Immature natural killer cell (primary cell): ENCODE measurements around the gene ZNF567. TPM values are rescaled to one million over a fixed set of nuclear protein-coding genes. Genes with fewer than 3 reads are reported as not detected.
A peak's percentile ranks its signal among the peaks of the same experiment; 100 is the strongest.
"Not testable (repeated sequence)": the region's sequence is repeated elsewhere in the genome, so short reads cannot be mapped to it uniquely, and the experiment has no call there.

Experiments used
- DNase-seq, 3 donors: peaks; one replicate each; pipeline ENCODE4 v3.0.0; 2022; ENCODE audit warnings: mixed read lengths in 1 of 3
- H3K27ac Mint-ChIP-seq, 6 donors: one replicate each; pipeline ENCODE4 v1.8.0; 2020; ENCODE audit warnings: mixed read lengths in 6 of 6, mild to moderate bottlenecking in 5 of 6, inconsistent platforms in 4 of 6, moderate library complexity in 3 of 6
- H3K27me3 Mint-ChIP-seq, 3 donors: one replicate each; pipeline ENCODE4 v1.8.0; 2020 to 2021; ENCODE audit warnings: low read depth in 3 of 3, mild to moderate bottlenecking in 3 of 3, mixed read lengths in 3 of 3, moderate library complexity in 3 of 3, inconsistent platforms in 1 of 3
- H3K36me3 Mint-ChIP-seq, 3 donors: one replicate each; pipeline ENCODE4 v1.8.0; 2020; ENCODE audit warnings: mixed read lengths in 3 of 3, inconsistent platforms in 2 of 3, mild to moderate bottlenecking in 2 of 3
- H3K4me1 Mint-ChIP-seq, 2 donors: one replicate each; pipeline ENCODE4 v1.8.0; 2020; ENCODE audit warnings: inconsistent platforms in 2 of 2, mild to moderate bottlenecking in 2 of 2, mixed read lengths in 2 of 2, moderate library complexity in 1 of 2
- H3K4me3 Mint-ChIP-seq, 5 donors: one replicate each; pipeline ENCODE4 v1.8.0; 2020; ENCODE audit warnings: mild to moderate bottlenecking in 5 of 5, mixed read lengths in 5 of 5, inconsistent platforms in 3 of 5, moderate library complexity in 3 of 5
- H3K9me3 Mint-ChIP-seq, 6 donors: one replicate each; pipeline ENCODE4 v1.8.0; 2020; ENCODE audit warnings: mild to moderate bottlenecking in 6 of 6, mixed read lengths in 6 of 6, inconsistent platforms in 4 of 6, moderate library complexity in 3 of 6
- polyA plus RNA-seq, 3 donors: library from polyadenylated mRNA; unstranded; fragments of 300-500 nt; fragmentation: Illumina TruSeq; gene quantifications; one replicate each; pipeline ENCODE4 v1.2.3, GENCODE V29; 2021

ZNF567 gene
- polyA plus RNA-seq, 3 donors from 2014 or later = 4.6 to 7.9 (median 4.8) TPM

- Mint-ChIP-seq H3K9me3 (peaks cover 35 to 91% (median 85%) of the 10 kb centered on the region in 6 donors), H3K27ac (no peak overlapping the region), H3K27me3 (peaks cover 0 to 2% (median 0%) of the 10 kb centered on the region in 3 donors), H3K4me1 (peaks cover 1 to 20% of the 10 kb centered on the region in 2 donors), H3K36me3 (peaks cover 57 to 88% (median 79%) of the 10 kb centered on the region in 3 donors), H3K4me3 (no peak overlapping the region)
- DNase-seq = no peak
Measured at GRCh38 chr19:36707134-36707533, 19.7 kb downstream of the ZNF567 start.

GRCh38 chr19:36709423-36709822, 22.0 kb downstream of the ZNF567 start:
- Mint-ChIP-seq H3K36me3 (peaks cover 72 to 97% (median 93%) of the 10 kb centered on the region in 3 donors), H3K4me3 (no peak overlapping the region), H3K27me3 (no peaks in the 10 kb centered on the region), H3K9me3 (peaks cover 40 to 99% (median 93%) of the 10 kb centered on the region in 6 donors), H3K4me1 (peaks cover 0 to 20% of the 10 kb centered on the region in 2 donors), H3K27ac (no peak overlapping the region)
- DNase-seq = no peak

GRCh38 chr19:36719687-36720556, 32.5 kb downstream of the ZNF567 start:
- Mint-ChIP-seq H3K36me3 (peaks cover 53 to 69% (median 64%) of the 10 kb centered on the region in 3 donors), H3K4me1 (no peaks in the 10 kb centered on the region), H3K27ac (no peak overlapping the region), H3K9me3 (peaks cover 60 to 87% (median 83%) of the 10 kb centered on the region in 6 donors), H3K4me3 (no peak overlapping the region), H3K27me3 (peaks cover 1 to 3% (median 2%) of the 10 kb centered on the region in 3 donors)
- DNase-seq = no peak

GRCh38 chr19:36736166-36736565, 48.8 kb downstream of the ZNF567 start:
- H3K9me3 Mint-ChIP-seq = peaks cover 72 to 99% (median 96%) of the 10 kb centered on the region in 6 donors
- not testable (repeated sequence) for H3K4me3 Mint-ChIP-seq, H3K4me1 Mint-ChIP-seq, DNase-seq, H3K27ac Mint-ChIP-seq, H3K27me3 Mint-ChIP-seq
- H3K36me3 Mint-ChIP-seq = peaks cover 42 to 66% (median 65%) of the 10 kb centered on the region in 3 donors

GRCh38 chr19:36745870-36746269, 58.5 kb downstream of the ZNF567 start:
- peaks cover 0 to 2% (median 2%) of the 10 kb centered on the region in 3 donors for H3K27me3 Mint-ChIP-seq
- H3K27ac Mint-ChIP-seq = no peak overlapping the region
- DNase-seq = no peak
- peaks cover 47 to 55% (median 47%) of the 10 kb centered on the region in 3 donors for H3K36me3 Mint-ChIP-seq
- no peak overlapping the region for H3K4me3 Mint-ChIP-seq
- H3K9me3 Mint-ChIP-seq = peaks cover 67 to 99% (median 94%) of the 10 kb centered on the region in 6 donors
- H3K4me1 Mint-ChIP-seq = no peaks in the 10 kb centered on the region

GRCh38 chr19:36747750-36748149, 60.3 kb downstream of the ZNF567 start:
- H3K9me3 Mint-ChIP-seq = peaks cover 75 to 99% (median 95%) of the 10 kb centered on the region in 6 donors
- no peak overlapping the region for H3K4me3 Mint-ChIP-seq
- peaks cover 2 to 4% (median 2%) of the 10 kb centered on the region in 3 donors for H3K27me3 Mint-ChIP-seq
- no peak for DNase-seq
- H3K27ac Mint-ChIP-seq = no peak overlapping the region
- no peaks in the 10 kb centered on the region for H3K4me1 Mint-ChIP-seq
- peaks cover 57 to 67% (median 59%) of the 10 kb centered on the region in 3 donors for H3K36me3 Mint-ChIP-seq

- no peak for DNase-seq
- H3K36me3 Mint-ChIP-seq = peaks cover 60 to 68% (median 61%) of the 10 kb centered on the region in 3 donors
- H3K9me3 Mint-ChIP-seq = peaks cover 70 to 96% (median 94%) of the 10 kb centered on the region in 6 donors
- H3K4me1 Mint-ChIP-seq = no peaks in the 10 kb centered on the region
- H3K4me3 Mint-ChIP-seq = peak overlapping the region in 1 of 5 donors; percentile 27
- H3K27ac Mint-ChIP-seq = no peak overlapping the region
- H3K27me3 Mint-ChIP-seq = peaks cover 2 to 4% (median 2%) of the 10 kb centered on the region in 3 donors
Measured at GRCh38 chr19:36748431-36749275, 61.2 kb downstream of the ZNF567 start.

- H3K27ac Mint-ChIP-seq, H3K4me1 Mint-ChIP-seq, H3K27me3 Mint-ChIP-seq, DNase-seq: not testable (repeated sequence)
- Mint-ChIP-seq H3K4me3 (peak overlapping the region in 1 of 5 donors; percentile 14), H3K36me3 (peaks cover 69 to 77% (median 70%) of the 10 kb centered on the region in 3 donors), H3K9me3 (peaks cover 67 to 95% (median 93%) of the 10 kb centered on the region in 6 donors)
Measured at GRCh38 chr19:36749613-36750012, 62.2 kb downstream of the ZNF567 start.

GRCh38 chr19:36750066-36750691, 62.8 kb downstream of the ZNF567 start:
- H3K27me3 Mint-ChIP-seq = peaks cover 2 to 4% (median 2%) of the 10 kb centered on the region in 3 donors
- peaks cover 66 to 95% (median 93%) of the 10 kb centered on the region in 6 donors for H3K9me3 Mint-ChIP-seq
- no peak overlapping the region for H3K27ac Mint-ChIP-seq
- no peaks in the 10 kb centered on the region for H3K4me1 Mint-ChIP-seq
- H3K36me3 Mint-ChIP-seq = peaks cover 72 to 81% (median 72%) of the 10 kb centered on the region in 3 donors
- peak overlapping the region in 1 of 5 donors; percentile 14 for H3K4me3 Mint-ChIP-seq
- no peak for DNase-seq

Other genes with a start within 250 kb of the ZNF567 start
- 10 to 100 TPM; 10.9 to 14.3 (median 11.6) TPM for gene ZNF566, start 198.1 kb upstream of the ZNF567 start, polyA plus RNA-seq
- gene ZNF260, start 159.3 kb upstream of the ZNF567 start, polyA plus RNA-seq = 10 to 100 TPM in 1 of 3 donors, 1 to 10 TPM in 2; 2.9 to 17.3 (median 6.4) TPM
- gene ZNF529, start 114.3 kb upstream of the ZNF567 start, polyA plus RNA-seq = 1 to 10 TPM; 3.3 to 5.3 (median 4.1) TPM
- 1 to 10 TPM; 1.3 to 4.6 (median 1.8) TPM for gene ZNF382, start 82.3 kb upstream of the ZNF567 start, polyA plus RNA-seq
- 1 to 10 TPM; 2.6 to 7.8 (median 4.0) TPM for gene ZNF461, start 20.8 kb upstream of the ZNF567 start, polyA plus RNA-seq
- gene ZNF850, start 85.2 kb downstream of the ZNF567 start, polyA plus RNA-seq = under 1 TPM in 2 of 3 donors, not detected in 1; 0.22 to 0.50 TPM
- gene ZNF790, start 150.8 kb downstream of the ZNF567 start, polyA plus RNA-seq = 1 to 10 TPM; 6.2 to 8.8 (median 8.5) TPM
- gene ZNF345, start 163.3 kb downstream of the ZNF567 start, polyA plus RNA-seq = 1 to 10 TPM; 3.2 to 5.4 (median 3.6) TPM
- gene ZNF829, start 228.7 kb downstream of the ZNF567 start, polyA plus RNA-seq = 1 to 10 TPM in 2 of 3 donors, under 1 TPM in 1; 0.13 to 3.9 (median 1.6) TPM
- gene ZNF568, start 228.7 kb downstream of the ZNF567 start, polyA plus RNA-seq = 10 to 100 TPM in 2 of 3 donors, 1 to 10 TPM in 1; 8.6 to 15.4 (median 10.1) TPM